OCI-LY7 (cell line): Measurements from ENCODE around the gene RPS15.

ENCODE experiments used
- CTCF ChIP-seq: fragments of 200-600 bp; sonication (generic); conservative IDR thresholded peaks from 2 replicates; pipeline ENCODE4 v1.5.1; 2014; ENCODE audit warnings: mild to moderate bottlenecking, antibody characterized with exemption, low read length, moderate library complexity, mixed read lengths
- EZH2phosphoT487 ChIP-seq: fragments of 200-600 bp; sonication (generic); IDR thresholded peaks from 2 replicates; pipeline ENCODE4 v1.6.1; 2018; ENCODE audit warnings: low read depth, borderline replicate concordance, mild to moderate bottlenecking, mixed run types, antibody characterized with exemption, low read length, moderate library complexity, mixed read lengths

- TF ChIP-seq CTCF, result no peak
- TF ChIP-seq EZH2phosphoT487, result no peak
These were observed 45.8 kb downstream of the RPS15 start for GRCh38 chr19:1483979-1484428.
